Measurements from ENCODE around the gene C1QL4.
"Not testable (repeated sequence)": the region's sequence is repeated elsewhere in the genome, so short reads cannot be mapped to it uniquely, and the experiment has no call there.

The C1QL4 gene

GRCh38 chr12:49336645-49337584 lies at the start of gene C1QL4:
C1QL4 (minus strand) TSS chr12:49337188; CDS start chr12:49336477, 711 bp downstream.
- DNase-seq (ENCODE audit: extremely low spot score, insufficient read length, low read depth) (peak; percentile 80), FAIRE-seq (peak; percentile 64)

- not testable (repeated sequence) for DNase-seq (ENCODE audit: extremely low spot score, insufficient read length, low read depth); FAIRE-seq
Measured at GRCh38 chr12:49380184-49380583, 43.2 kb upstream of the C1QL4 start.

- DNase-seq (ENCODE audit: extremely low spot score, insufficient read length, low read depth) (no peak), FAIRE-seq (peak; percentile 42)
Measured at GRCh38 chr12:49377386-49377785, 40.4 kb upstream of the C1QL4 start.

GRCh38 chr12:49375406-49375805 lies 38.4 kb upstream of the C1QL4 start:
- DNase-seq (ENCODE audit: extremely low spot score, insufficient read length, low read depth): no peak

GRCh38 chr12:49370539-49370938 lies 33.6 kb upstream of the C1QL4 start:
- FAIRE-seq (no peak), DNase-seq (ENCODE audit: extremely low spot score, insufficient read length, low read depth) (no peak)

More at GRCh38 chr12:49375406-49375805, 38.4 kb upstream of the C1QL4 start:
- FAIRE-seq: peak; percentile 48

- FAIRE-seq: peak; percentile 78
Measured at GRCh38 chr12:49369411-49370145, 32.6 kb upstream of the C1QL4 start.

GRCh38 chr12:49368240-49368600 lies 31.2 kb upstream of the C1QL4 start:
- FAIRE-seq: peak; percentile 45
- DNase-seq (ENCODE audit: extremely low spot score, insufficient read length, low read depth): no peak

More at GRCh38 chr12:49369411-49370145, 32.6 kb upstream of the C1QL4 start:
- DNase-seq (ENCODE audit: extremely low spot score, insufficient read length, low read depth): no peak

GRCh38 chr12:49367381-49368239 lies 30.6 kb upstream of the C1QL4 start, which contains the start of gene SPATS2:
SPATS2 (plus strand) TSS chr12:49367462; CDS start chr12:49461013, 93,551 bp downstream.
- FAIRE-seq (no peak), DNase-seq (ENCODE audit: extremely low spot score, insufficient read length, low read depth) (no peak)

GRCh38 chr12:49366652-49367380 lies 29.8 kb upstream of the C1QL4 start:
- DNase-seq (ENCODE audit: extremely low spot score, insufficient read length, low read depth) (peak; percentile 87), FAIRE-seq (peak; percentile 87)

- FAIRE-seq: no peak
- no peak for DNase-seq (ENCODE audit: extremely low spot score, insufficient read length, low read depth)
Measured at GRCh38 chr12:49366096-49366651, 29.2 kb upstream of the C1QL4 start.

- DNase-seq (ENCODE audit: extremely low spot score, insufficient read length, low read depth): no peak
- FAIRE-seq: no peak
Measured at GRCh38 chr12:49365542-49365941, 28.6 kb upstream of the C1QL4 start.

- FAIRE-seq (no peak), DNase-seq (ENCODE audit: extremely low spot score, insufficient read length, low read depth) (no peak)
Measured at GRCh38 chr12:49364989-49365388, 28.0 kb upstream of the C1QL4 start.

- FAIRE-seq: no peak
- DNase-seq (ENCODE audit: extremely low spot score, insufficient read length, low read depth): no peak
Measured at GRCh38 chr12:49362077-49362476, 25.1 kb upstream of the C1QL4 start.

GRCh38 chr12:49359671-49360070 lies 22.7 kb upstream of the C1QL4 start:
- FAIRE-seq (no peak), DNase-seq (ENCODE audit: extremely low spot score, insufficient read length, low read depth) (no peak)

GRCh38 chr12:49358483-49359141 lies 21.6 kb upstream of the C1QL4 start:
- DNase-seq (ENCODE audit: extremely low spot score, insufficient read length, low read depth) (no peak), FAIRE-seq (peak; percentile 80)

GRCh38 chr12:49357103-49357678 lies 20.2 kb upstream of the C1QL4 start:
- FAIRE-seq (no peak), DNase-seq (ENCODE audit: extremely low spot score, insufficient read length, low read depth) (no peak)

- DNase-seq (ENCODE audit: extremely low spot score, insufficient read length, low read depth) (no peak), FAIRE-seq (no peak)
Measured at GRCh38 chr12:49355913-49356312, 18.9 kb upstream of the C1QL4 start.

GRCh38 chr12:49352351-49352750 lies 15.4 kb upstream of the C1QL4 start:
- FAIRE-seq (no peak), DNase-seq (ENCODE audit: extremely low spot score, insufficient read length, low read depth) (no peak)

Measured in GM18507 (cell line).